Measurements from ENCODE around the gene GNS.

DNA sequence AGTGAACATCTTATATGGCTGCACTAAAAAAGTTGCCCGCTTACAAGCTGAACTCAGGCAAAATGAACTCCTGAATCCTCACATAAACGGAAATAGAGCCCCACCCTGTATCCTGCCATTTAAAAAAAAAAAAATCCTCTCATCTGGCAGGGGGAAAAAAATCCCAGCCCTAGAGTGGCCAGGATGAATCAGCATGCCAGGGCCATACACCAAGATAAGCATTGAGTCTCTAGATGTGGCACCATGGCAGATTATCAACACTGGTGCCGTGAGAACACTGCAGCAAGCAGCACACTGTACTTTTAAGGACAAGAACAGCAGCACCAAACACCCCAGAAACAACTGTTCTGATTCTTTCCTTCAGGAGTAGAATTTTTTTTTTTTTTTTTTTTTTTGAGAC is 83.4 kb downstream of the GNS start:
- TF ChIP-seq, protein P1, sequence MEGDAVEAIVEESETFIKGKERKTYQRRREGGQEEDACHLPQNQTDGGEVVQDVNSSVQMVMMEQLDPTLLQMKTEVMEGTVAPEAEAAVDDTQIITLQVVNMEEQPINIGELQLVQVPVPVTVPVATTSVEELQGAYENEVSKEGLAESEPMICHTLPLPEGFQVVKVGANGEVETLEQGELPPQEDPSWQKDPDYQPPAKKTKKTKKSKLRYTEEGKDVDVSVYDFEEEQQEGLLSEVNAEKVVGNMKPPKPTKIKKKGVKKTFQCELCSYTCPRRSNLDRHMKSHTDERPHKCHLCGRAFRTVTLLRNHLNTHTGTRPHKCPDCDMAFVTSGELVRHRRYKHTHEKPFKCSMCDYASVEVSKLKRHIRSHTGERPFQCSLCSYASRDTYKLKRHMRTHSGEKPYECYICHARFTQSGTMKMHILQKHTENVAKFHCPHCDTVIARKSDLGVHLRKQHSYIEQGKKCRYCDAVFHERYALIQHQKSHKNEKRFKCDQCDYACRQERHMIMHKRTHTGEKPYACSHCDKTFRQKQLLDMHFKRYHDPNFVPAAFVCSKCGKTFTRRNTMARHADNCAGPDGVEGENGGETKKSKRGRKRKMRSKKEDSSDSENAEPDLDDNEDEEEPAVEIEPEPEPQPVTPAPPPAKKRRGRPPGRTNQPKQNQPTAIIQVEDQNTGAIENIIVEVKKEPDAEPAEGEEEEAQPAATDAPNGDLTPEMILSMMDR (IDR thresholded peaks at IDR 0.05), result no peak
- TF ChIP-seq POLR2A (IDR thresholded peaks at IDR 0.05), result no peak

All from testis (tissue), 2 donors.